ENCODE measurements around the gene CCDC178.

GRCh38 chr18:33135951-33136660, 304.4 kb downstream of the CCDC178 start:
- TF ChIP-seq, protein P1, sequence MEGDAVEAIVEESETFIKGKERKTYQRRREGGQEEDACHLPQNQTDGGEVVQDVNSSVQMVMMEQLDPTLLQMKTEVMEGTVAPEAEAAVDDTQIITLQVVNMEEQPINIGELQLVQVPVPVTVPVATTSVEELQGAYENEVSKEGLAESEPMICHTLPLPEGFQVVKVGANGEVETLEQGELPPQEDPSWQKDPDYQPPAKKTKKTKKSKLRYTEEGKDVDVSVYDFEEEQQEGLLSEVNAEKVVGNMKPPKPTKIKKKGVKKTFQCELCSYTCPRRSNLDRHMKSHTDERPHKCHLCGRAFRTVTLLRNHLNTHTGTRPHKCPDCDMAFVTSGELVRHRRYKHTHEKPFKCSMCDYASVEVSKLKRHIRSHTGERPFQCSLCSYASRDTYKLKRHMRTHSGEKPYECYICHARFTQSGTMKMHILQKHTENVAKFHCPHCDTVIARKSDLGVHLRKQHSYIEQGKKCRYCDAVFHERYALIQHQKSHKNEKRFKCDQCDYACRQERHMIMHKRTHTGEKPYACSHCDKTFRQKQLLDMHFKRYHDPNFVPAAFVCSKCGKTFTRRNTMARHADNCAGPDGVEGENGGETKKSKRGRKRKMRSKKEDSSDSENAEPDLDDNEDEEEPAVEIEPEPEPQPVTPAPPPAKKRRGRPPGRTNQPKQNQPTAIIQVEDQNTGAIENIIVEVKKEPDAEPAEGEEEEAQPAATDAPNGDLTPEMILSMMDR (conservative IDR thresholded peaks at IDR 0.05): no peak
- TF ChIP-seq EZH2 (IDR thresholded peaks at IDR 0.05; ENCODE audit: low read depth): no peak

Measured in PC-9 (cell line).